SK-N-SH treated with all-trans-retinoic acid at 6 μM for 48 hours (cell line): Measurements from ENCODE around the gene LIPM.

ENCODE experiments used
- ATAC-seq: fragments of 200-7000 bp; cut with Tn5 transposase; 3 replicates; pipeline ENCODE4 v1.9.1; 2020; ENCODE audit warnings: mild to moderate bottlenecking, moderate library complexity
- ARNTL ChIP-seq: fragments of 450-650 bp; formaldehyde crosslinking; IDR thresholded peaks from 2 replicates; pipeline ENCODE4 v1.5.0; 2020; ENCODE audit warnings: low read depth, mild to moderate bottlenecking, moderate library complexity, borderline replicate concordance
- CREB5 ChIP-seq: fragments of 250-450 bp; sonication (Bioruptor Pico); IDR thresholded peaks from 2 replicates; pipeline ENCODE4 v1.5.1; 2020; ENCODE audit warnings: low read depth, mild to moderate bottlenecking, moderate library complexity
- CSDC2 ChIP-seq: fragments of 250-450 bp; sonication (Bioruptor Pico); IDR thresholded peaks from 2 replicates; pipeline ENCODE4 v1.5.0; 2020; ENCODE audit warnings: mild to moderate bottlenecking, moderate library complexity
- CSRNP3 ChIP-seq: fragments of 250-450 bp; sonication (Bioruptor Pico); IDR thresholded peaks from 2 replicates; pipeline ENCODE4 v1.5.1; 2021; ENCODE audit warnings: mild to moderate bottlenecking, moderate library complexity
- ESRRG ChIP-seq: fragments of 250-450 bp; sonication (Bioruptor Pico); IDR thresholded peaks from 2 replicates; pipeline ENCODE4 v1.6.1; 2021; ENCODE audit warnings: mild to moderate bottlenecking
- GLIS3 ChIP-seq: fragments of 250-450 bp; sonication (Bioruptor Pico); IDR thresholded peaks from 2 replicates; pipeline ENCODE4 v1.5.0; 2020; ENCODE audit warnings: mild to moderate bottlenecking, moderate library complexity
- ISL1 ChIP-seq: fragments of 250-450 bp; sonication (Bioruptor Pico); IDR thresholded peaks from 2 replicates; pipeline ENCODE4 v2.1.2; 2022; ENCODE audit warnings: mild to moderate bottlenecking, moderate library complexity
- OSR1 ChIP-seq: fragments of 250-450 bp; sonication (Bioruptor Pico); IDR thresholded peaks from 2 replicates; pipeline ENCODE4 v1.8.0; 2022; ENCODE audit warnings: moderate library complexity, mild to moderate bottlenecking, inconsistent platforms
- PATZ1 ChIP-seq: fragments of 250-450 bp; sonication (Bioruptor Pico); IDR thresholded peaks from 2 replicates; pipeline ENCODE4 v1.8.0; 2020; ENCODE audit warnings: mild to moderate bottlenecking, moderate library complexity, borderline replicate concordance
- POU6F1 ChIP-seq: fragments of 250-450 bp; sonication (Bioruptor Pico); IDR thresholded peaks from 2 replicates; pipeline ENCODE4 v1.8.0; 2021; ENCODE audit warnings: low read depth, mild to moderate bottlenecking, moderate library complexity, borderline replicate concordance
- PPARA ChIP-seq: fragments of 250-450 bp; sonication (Bioruptor Pico); IDR thresholded peaks from 2 replicates; pipeline ENCODE4 v1.5.0; 2020; ENCODE audit warnings: mild to moderate bottlenecking, borderline replicate concordance
- RARB ChIP-seq: fragments of 250-450 bp; sonication (Bioruptor Pico); IDR thresholded peaks from 2 replicates; pipeline ENCODE4 v1.8.0; 2021; ENCODE audit warnings: mild to moderate bottlenecking, moderate library complexity
- SNAI2 ChIP-seq: fragments of 250-450 bp; sonication (Bioruptor Pico); IDR thresholded peaks from 2 replicates; pipeline ENCODE4 v1.5.0; 2020; ENCODE audit warnings: mild to moderate bottlenecking, moderate library complexity
- TCF4 ChIP-seq: fragments of 250-450 bp; sonication (Bioruptor Pico); IDR thresholded peaks from 2 replicates; pipeline ENCODE4 v1.8.0; 2021; ENCODE audit warnings: mild to moderate bottlenecking, moderate library complexity, borderline replicate concordance
- TOX ChIP-seq: fragments of 250-450 bp; sonication (Bioruptor Pico); IDR thresholded peaks from 2 replicates; pipeline ENCODE4 v1.8.0; 2021; ENCODE audit warnings: mild to moderate bottlenecking, moderate library complexity, borderline replicate concordance
- TSHZ2 ChIP-seq: fragments of 250-450 bp; sonication (Bioruptor Pico); IDR thresholded peaks from 2 replicates; pipeline ENCODE4 v1.5.0; 2020; ENCODE audit warnings: mild to moderate bottlenecking, moderate library complexity
- ZC3H10 ChIP-seq: fragments of 250-450 bp; sonication (Bioruptor Pico); IDR thresholded peaks from 2 replicates; pipeline ENCODE4 v1.5.1; 2021; ENCODE audit warnings: mild to moderate bottlenecking, moderate library complexity
- ZFP3 ChIP-seq: fragments of 250-450 bp; sonication (Bioruptor Pico); IDR thresholded peaks from 2 replicates; pipeline ENCODE4 v1.5.0; 2020; ENCODE audit warnings: mild to moderate bottlenecking, moderate library complexity
- ZFP30 ChIP-seq: fragments of 450-650 bp; formaldehyde crosslinking; IDR thresholded peaks from 2 replicates; pipeline ENCODE4 v1.5.0; 2022; ENCODE audit warnings: mild to moderate bottlenecking, moderate library complexity
- ZNF565 ChIP-seq: fragments of 450-650 bp; formaldehyde crosslinking; conservative IDR thresholded peaks from 2 replicates; pipeline ENCODE4 v1.5.0; 2020; ENCODE audit warnings: low read depth, mild to moderate bottlenecking, moderate library complexity
- ZNF70 ChIP-seq: fragments of 450-650 bp; formaldehyde crosslinking; IDR thresholded peaks from 2 replicates; pipeline ENCODE4 v1.5.0; 2020; ENCODE audit warnings: mild to moderate bottlenecking, moderate library complexity
- ZNF8 ChIP-seq: fragments of 450-650 bp; formaldehyde crosslinking; IDR thresholded peaks from 2 replicates; pipeline ENCODE4 v1.5.0; 2020; ENCODE audit warnings: mild to moderate bottlenecking, moderate library complexity

The LIPM gene

GRCh38 chr10:88802523-88803285 lies at the start of gene LIPM:
LIPM (plus strand) TSS chr10:88802730; CDS start chr10:88802897, 167 bp downstream.
- TF ChIP-seq CREB5 (no peak), PPARA (CRISPR knock-in tag) (no peak), ARNTL (CRISPR knock-in tag) (no peak)
- TF ChIP-seq, all 23 proteins: peak for 0
- no peak for ATAC-seq

- ATAC-seq, result peak; percentile 98
These were observed 48.2 kb upstream of the LIPM start for GRCh38 chr10:88754287-88754686.

GRCh38 chr10:88755753-88756152 lies 46.8 kb upstream of the LIPM start:
- ATAC-seq, result no peak
- TF ChIP-seq OSR1 (CRISPR knock-in tag), result no peak
- no peak for TF ChIP-seq PATZ1
- no peak for TF ChIP-seq CREB5
- no peak for TF ChIP-seq ESRRG (CRISPR knock-in tag)
- TF ChIP-seq ZNF565 (CRISPR knock-in tag), result no peak
- no peak for TF ChIP-seq ISL1 (CRISPR knock-in tag)
- TF ChIP-seq ZC3H10 (CRISPR knock-in tag), result no peak
- no peak for TF ChIP-seq PPARA (CRISPR knock-in tag)
- no peak for TF ChIP-seq ZFP30
- TF ChIP-seq TSHZ2 (CRISPR knock-in tag), result no peak
- TF ChIP-seq ZNF8 (CRISPR knock-in tag), result no peak
- no peak for TF ChIP-seq SNAI2
- no peak for TF ChIP-seq CSRNP3 (CRISPR knock-in tag)
- TF ChIP-seq GLIS3, result no peak
- no peak for TF ChIP-seq ZFP3 (CRISPR knock-in tag)
- TF ChIP-seq CSDC2 (CRISPR knock-in tag), result no peak
- no peak for TF ChIP-seq POU6F1 (CRISPR knock-in tag)
- TF ChIP-seq ARNTL (CRISPR knock-in tag), result no peak
- TF ChIP-seq RARB (CRISPR knock-in tag), result no peak
- TF ChIP-seq, all 23 proteins: peak for 0

More at GRCh38 chr10:88754287-88754686, 48.2 kb upstream of the LIPM start:
- TF ChIP-seq GLIS3 (no peak), ISL1 (CRISPR knock-in tag) (peak; percentile 72), TOX (peak; percentile 70; the same call in 1 of the 2 replicates), ZNF70 (CRISPR knock-in tag) (peak; percentile 82), TCF4 (peak; percentile 65; the same call in 1 of the 2 replicates), ZNF565 (CRISPR knock-in tag) (no peak), OSR1 (CRISPR knock-in tag) (no peak)
